HCT116 (cell line): ENCODE data around the gene SLC9A7. TPM values are rescaled to one million over a fixed set of nuclear protein-coding genes. Genes with fewer than 3 reads are reported as not detected.

Source experiments
- ATAC-seq: fragments of 200-7000 bp; cut with Tn5 transposase; 2 replicates; pipeline ENCODE4 v1.9.1; 2020; ENCODE audit warnings: mild to moderate bottlenecking, moderate library complexity
- BruUV-seq: library from RNA; stranded (reverse); fragments of 400-500 nt; replicated peaks from 2 replicates; lab custom pipeline; 2021; lab: Mats Ljungman, UMichigan
- CTCF ChIA-PET: fragments of 300-600 bp; sonication (Branson Sonifier 250); formaldehyde crosslinking; loops from one replicate; lab custom pipeline; 2021; ENCODE audit warnings: antibody characterized with exemption; lab: Charles Lee
- POLR2A ChIA-PET: fragments of 300-600, 350-600 bp; sonication (Branson Sonifier 250); formaldehyde crosslinking; loops from one replicate; lab custom pipeline; 2021; ENCODE audit warnings: antibody characterized with exemption; lab: Charles Lee
- RAD21 ChIA-PET, 2 experiments: fragments of 300-600 bp; sonication (Branson Sonifier 250); formaldehyde crosslinking; loops; one replicate each; lab custom pipeline; 2023; ENCODE audit warnings: low total read pairs in 2 of 2; ENCODE audit not compliant: uncharacterized antibody in 2 of 2, unreplicated experiment in 2 of 2, low non-redundant PET in 1 of 2; lab: Charles Lee
- DNase-seq: peaks from one replicate; pipeline ENCODE4 v3.0.0-alpha.2; 2010; ENCODE audit warnings: low read depth, low spot score
- H2AFZ ChIP-seq: fragments of 200-600 bp; shearing (Covaris generic), sonication (generic); 2 replicates; pipeline ENCODE4 v1.6.1; 2017; ENCODE audit warnings: low read depth, mixed run types, mixed read lengths, antibody characterized with exemption, low read length; ENCODE audit not compliant: poor library complexity, severe bottlenecking
- H3K27ac ChIP-seq: 2 replicates; pipeline ENCODE4 v1.5.1; 2012; ENCODE audit warnings: low read depth, low read length
- H3K27me3 ChIP-seq: fragments of 200-600 bp; sonication (generic); 2 replicates; pipeline ENCODE4 v1.6.1; 2016; ENCODE audit warnings: mixed run types, low read length, mixed read lengths; ENCODE audit not compliant: insufficient read depth
- H3K36me3 ChIP-seq, 2 experiments: fragments of 200-500 bp in 1 of 2; fragments of 200-600 bp in 1 of 2; sonication (Bioruptor generic) in 1 of 2; sonication (generic) in 1 of 2; 2 replicates each; pipeline versions ENCODE4 v1.5.1 to v1.6.1; 2014 to 2016; ENCODE audit warnings: low read length in 2 of 2, inconsistent platforms in 1 of 2, mixed read lengths in 1 of 2, mixed run types in 1 of 2; ENCODE audit not compliant: insufficient read depth in 2 of 2, control insufficient read depth in 1 of 2
- H3K4me1 ChIP-seq, 2 experiments: fragments of 200-600 bp in 1 of 2; sonication (generic) in 1 of 2; 2 replicates each; pipeline versions ENCODE4 v1.5.1 to v1.6.1; 2012 to 2017; ENCODE audit warnings: low read length in 2 of 2, inconsistent platforms in 1 of 2, mild to moderate bottlenecking in 1 of 2, mixed read lengths in 1 of 2, mixed run types in 1 of 2, moderate library complexity in 1 of 2; ENCODE audit not compliant: insufficient read depth in 2 of 2, control insufficient read depth in 1 of 2
- H3K4me2 ChIP-seq: fragments of 200-600 bp; sonication (generic); 2 replicates; pipeline ENCODE4 v1.6.1; 2017; ENCODE audit warnings: mixed run types, low read length, mixed read lengths
- H3K4me3 ChIP-seq, 2 experiments: fragments of 200-600 bp in 1 of 2; sonication (generic) in 1 of 2; replicated peaks in 1 of 2; 2 replicates each; pipeline ENCODE4 v1.5.1; 2011 to 2016; ENCODE audit warnings: low read length in 2 of 2, control low read depth in 1 of 2, low read depth in 1 of 2, mild to moderate bottlenecking in 1 of 2, mixed read lengths in 1 of 2, mixed run types in 1 of 2
- H3K79me2 ChIP-seq: fragments of 200-600 bp; sonication (generic); 2 replicates; pipeline ENCODE4 v1.6.1; 2017; ENCODE audit warnings: mild to moderate bottlenecking, mixed run types, low read length, moderate library complexity, mixed read lengths; ENCODE audit not compliant: insufficient read depth
- H3K9ac ChIP-seq: fragments of 200-600 bp; sonication (generic); 2 replicates; pipeline ENCODE4 v1.6.1; 2016; ENCODE audit warnings: low read length, mixed read lengths
- H3K9me2 ChIP-seq: fragments of 200-600 bp; sonication (generic), shearing (Covaris generic); 2 replicates; pipeline ENCODE4 v1.6.1; 2017; ENCODE audit warnings: mixed run types, mild to moderate bottlenecking, moderate library complexity; ENCODE audit not compliant: insufficient read depth
- H3K9me3 ChIP-seq, 2 experiments: fragments of 200-500 bp in 1 of 2; fragments of 200-600 bp in 1 of 2; sonication (Bioruptor generic) in 1 of 2; sonication (generic) in 1 of 2; 2 replicates each; pipeline ENCODE4 v1.6.1; 2014 to 2017; ENCODE audit warnings: low read length in 2 of 2, mixed read lengths in 2 of 2, inconsistent platforms in 1 of 2, low read depth in 1 of 2, mild to moderate bottlenecking in 1 of 2, mixed run types in 1 of 2, moderate library complexity in 1 of 2; ENCODE audit not compliant: control insufficient read depth in 1 of 2, insufficient read depth in 1 of 2
- H4K20me1 ChIP-seq: fragments of 200-600 bp; sonication (generic), shearing (Covaris generic); 2 replicates; pipeline ENCODE4 v1.6.1; 2017; ENCODE audit warnings: mixed run types, mild to moderate bottlenecking, moderate library complexity; ENCODE audit not compliant: insufficient read depth
- CEBPB ChIP-seq: IDR thresholded peaks from 2 replicates; pipeline ENCODE4 v1.6.1; 2012; ENCODE audit warnings: low read depth
- EGR1 ChIP-seq: IDR thresholded peaks from 2 replicates; pipeline ENCODE4 v1.6.1; 2012; ENCODE audit warnings: low read depth
- ELF1 ChIP-seq: IDR thresholded peaks from 2 replicates; pipeline ENCODE4 v1.6.1; 2012; ENCODE audit warnings: low read depth, borderline replicate concordance
- EZH2 ChIP-seq: fragments of 200-600 bp; sonication (generic); IDR thresholded peaks from 2 replicates; pipeline ENCODE4 v1.6.1; 2017; ENCODE audit warnings: antibody characterized with exemption, mixed run types
- JUND ChIP-seq: IDR thresholded peaks from 2 replicates; pipeline ENCODE4 v1.6.1; 2012
- POLR2AphosphoS5 ChIP-seq: IDR thresholded peaks from 2 replicates; pipeline ENCODE4 v1.6.1; 2011; ENCODE audit warnings: mild to moderate bottlenecking, low read depth, low read length, moderate library complexity
- SIN3A ChIP-seq: IDR thresholded peaks from 2 replicates; pipeline ENCODE4 v1.6.1; 2012; ENCODE audit warnings: low read depth
- SP1 ChIP-seq: IDR thresholded peaks from 2 replicates; pipeline ENCODE4 v1.6.1; 2012; ENCODE audit warnings: low read depth
- SRF ChIP-seq: IDR thresholded peaks from 2 replicates; pipeline ENCODE4 v1.6.1; 2012; ENCODE audit warnings: low read depth
- YY1 ChIP-seq: IDR thresholded peaks from 2 replicates; pipeline ENCODE4 v1.6.1; 2011; ENCODE audit warnings: low read length, low read depth, moderate library complexity, mild to moderate bottlenecking; ENCODE audit not compliant: insufficient replicate concordance; ENCODE audit errors: extremely low read depth
- ZNF274 ChIP-seq: fragments of 200-500 bp; sonication (Bioruptor generic); IDR thresholded peaks from 2 replicates; pipeline ENCODE4 v1.6.1; 2014; ENCODE audit warnings: mild to moderate bottlenecking, low read depth, low read length, inconsistent platforms
- intact Hi-C: fragments of 100-400 bp; cut with micrococcal nuclease; formaldehyde crosslinking; loops from 2 replicates; pipeline ENCODE4 v1.10.0; 2022
- total RNA-seq: library from RNA; stranded (reverse); gene quantifications from one replicate; pipeline ENCODE4 v1.2.1, GENCODE V29; 2021; ENCODE audit not compliant: unreplicated experiment
- TF ChIP-seq, protein P1 (sequence below): IDR thresholded peaks from 2 replicates; pipeline ENCODE4 v1.6.1; 2011; ENCODE audit warnings: mild to moderate bottlenecking, low read length, moderate library complexity; ENCODE audit not compliant: insufficient replicate concordance; ENCODE audit errors: extremely low read depth
- TF ChIP-seq, protein P2 (sequence below), 3 experiments: fragments of 200-600 bp in 1 of 3; sonication (generic) in 1 of 3; IDR thresholded peaks in 2 of 3; conservative IDR thresholded peaks in 1 of 3; 2 replicates each; pipeline ENCODE4 v1.5.1; 2012 to 2017; ENCODE audit warnings: low read depth in 2 of 3, low read length in 2 of 3, antibody characterized with exemption in 1 of 3, borderline replicate concordance in 1 of 3, control low read depth in 1 of 3, mild to moderate bottlenecking in 1 of 3, mixed read lengths in 1 of 3, mixed run types in 1 of 3, moderate library complexity in 1 of 3; ENCODE audit not compliant: insufficient read depth in 1 of 3
- TF ChIP-seq, protein P3 (sequence below): IDR thresholded peaks from 2 replicates; pipeline ENCODE4 v1.6.1; 2012

The SLC9A7 gene
- total RNA-seq, 1 experiment from 2014 or later: 18.6 TPM

DNA sequence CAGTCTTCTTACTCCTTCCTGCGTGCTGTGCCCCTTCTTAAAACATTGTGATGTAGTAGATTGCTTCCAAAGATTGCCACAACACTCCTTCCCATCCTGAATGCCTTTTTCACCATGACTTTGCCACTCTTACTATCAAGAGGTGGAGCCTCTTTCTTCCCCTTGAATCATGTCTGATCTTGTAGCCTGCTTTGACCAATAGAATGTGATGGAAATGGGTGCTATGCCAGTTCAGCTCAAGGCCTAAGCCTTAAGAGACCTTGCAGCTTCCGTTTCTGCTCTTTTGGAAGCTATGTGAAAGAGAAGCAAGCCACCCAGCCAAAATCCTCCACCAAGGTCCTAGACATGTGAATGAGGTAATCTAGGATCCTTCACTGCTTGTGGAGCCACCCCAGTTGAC, 46.4 kb upstream of the SLC9A7 start:
- no peaks in the 10 kb centered on the region for H3K9me2 ChIP-seq
- no peaks in the 10 kb centered on the region for H3K79me2 ChIP-seq
- intact Hi-C loops: no loop called here
- no peak for DNase-seq
- no peaks in the 10 kb centered on the region for H4K20me1 ChIP-seq
- no peak overlapping the region for H3K9ac ChIP-seq
- H3K4me2 ChIP-seq: no peak overlapping the region
- ATAC-seq: no peak
- TF ChIP-seq POLR2AphosphoS5 (no peak), YY1 (no peak), SRF (no peak), SP1 (no peak), ELF1 (no peak), EZH2 (no peak), CEBPB (no peak), EGR1 (no peak), ZNF274 (no peak), JUND (no peak), SIN3A (no peak)
- TF ChIP-seq, protein P1, sequence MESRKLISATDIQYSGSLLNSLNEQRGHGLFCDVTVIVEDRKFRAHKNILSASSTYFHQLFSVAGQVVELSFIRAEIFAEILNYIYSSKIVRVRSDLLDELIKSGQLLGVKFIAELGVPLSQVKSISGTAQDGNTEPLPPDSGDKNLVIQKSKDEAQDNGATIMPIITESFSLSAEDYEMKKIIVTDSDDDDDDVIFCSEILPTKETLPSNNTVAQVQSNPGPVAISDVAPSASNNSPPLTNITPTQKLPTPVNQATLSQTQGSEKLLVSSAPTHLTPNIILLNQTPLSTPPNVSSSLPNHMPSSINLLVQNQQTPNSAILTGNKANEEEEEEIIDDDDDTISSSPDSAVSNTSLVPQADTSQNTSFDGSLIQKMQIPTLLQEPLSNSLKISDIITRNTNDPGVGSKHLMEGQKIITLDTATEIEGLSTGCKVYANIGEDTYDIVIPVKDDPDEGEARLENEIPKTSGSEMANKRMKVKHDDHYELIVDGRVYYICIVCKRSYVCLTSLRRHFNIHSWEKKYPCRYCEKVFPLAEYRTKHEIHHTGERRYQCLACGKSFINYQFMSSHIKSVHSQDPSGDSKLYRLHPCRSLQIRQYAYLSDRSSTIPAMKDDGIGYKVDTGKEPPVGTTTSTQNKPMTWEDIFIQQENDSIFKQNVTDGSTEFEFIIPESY: no peak
- TF ChIP-seq, protein P2, sequence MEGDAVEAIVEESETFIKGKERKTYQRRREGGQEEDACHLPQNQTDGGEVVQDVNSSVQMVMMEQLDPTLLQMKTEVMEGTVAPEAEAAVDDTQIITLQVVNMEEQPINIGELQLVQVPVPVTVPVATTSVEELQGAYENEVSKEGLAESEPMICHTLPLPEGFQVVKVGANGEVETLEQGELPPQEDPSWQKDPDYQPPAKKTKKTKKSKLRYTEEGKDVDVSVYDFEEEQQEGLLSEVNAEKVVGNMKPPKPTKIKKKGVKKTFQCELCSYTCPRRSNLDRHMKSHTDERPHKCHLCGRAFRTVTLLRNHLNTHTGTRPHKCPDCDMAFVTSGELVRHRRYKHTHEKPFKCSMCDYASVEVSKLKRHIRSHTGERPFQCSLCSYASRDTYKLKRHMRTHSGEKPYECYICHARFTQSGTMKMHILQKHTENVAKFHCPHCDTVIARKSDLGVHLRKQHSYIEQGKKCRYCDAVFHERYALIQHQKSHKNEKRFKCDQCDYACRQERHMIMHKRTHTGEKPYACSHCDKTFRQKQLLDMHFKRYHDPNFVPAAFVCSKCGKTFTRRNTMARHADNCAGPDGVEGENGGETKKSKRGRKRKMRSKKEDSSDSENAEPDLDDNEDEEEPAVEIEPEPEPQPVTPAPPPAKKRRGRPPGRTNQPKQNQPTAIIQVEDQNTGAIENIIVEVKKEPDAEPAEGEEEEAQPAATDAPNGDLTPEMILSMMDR (IDR thresholded peaks at IDR 0.05 in 2 of 3, conservative IDR thresholded peaks at IDR 0.05 in 1 of 3; ENCODE audit: borderline replicate concordance in 1 of 3, insufficient read depth in 1 of 3, low read depth in 2 of 3, low read length in 2 of 3): no peak
- TF ChIP-seq, protein P3, sequence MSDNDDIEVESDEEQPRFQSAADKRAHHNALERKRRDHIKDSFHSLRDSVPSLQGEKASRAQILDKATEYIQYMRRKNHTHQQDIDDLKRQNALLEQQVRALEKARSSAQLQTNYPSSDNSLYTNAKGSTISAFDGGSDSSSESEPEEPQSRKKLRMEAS: no peak
- H3K36me3 ChIP-seq: no peaks in the 10 kb centered on the region
- no TSS peak for BruUV-seq
- no peaks in the 10 kb centered on the region for H3K27me3 ChIP-seq
- no peak overlapping the region for H3K4me3 ChIP-seq
- RAD21 ChIA-PET: no interaction called here
- H3K27ac ChIP-seq: no peak overlapping the region
- no peaks in the 10 kb centered on the region for H3K9me3 ChIP-seq
- no peaks in the 10 kb centered on the region for H3K4me1 ChIP-seq
- no peak overlapping the region for H2AFZ ChIP-seq
- CTCF ChIA-PET: no interaction called here
- POLR2A ChIA-PET: no interaction called here
